Stimulated activated CD4-positive, alpha-beta T cell treated with anti-CD3 and anti-CD28 coated beads, Interleukin-1b, Interleukin-23, amount 100 ng/mL, for 24 hours (primary cell): ENCODE measurements around the gene SORCS2.

Experiments
- DNase-seq, 4 experiments: peaks; one replicate each; pipeline ENCODE4 v3.0.0-alpha.2; 2020; ENCODE audit warnings: low read depth in 4 of 4, low spot score in 1 of 4

SORCS2 gene

GRCh38 chr4:7241597-7242125 is 49.3 kb downstream of the SORCS2 start:
- no peak for DNase-seq

- DNase-seq = no peak
Measured at GRCh38 chr4:7242766-7243165, 50.4 kb downstream of the SORCS2 start.

GRCh38 chr4:7243609-7244330 is 51.4 kb downstream of the SORCS2 start:
- no peak for DNase-seq

GRCh38 chr4:7244331-7244665 is 52.0 kb downstream of the SORCS2 start:
- no peak for DNase-seq

- no peak for DNase-seq
Measured at GRCh38 chr4:7244751-7245320, 52.5 kb downstream of the SORCS2 start.

GRCh38 chr4:7247521-7247920 is 55.2 kb downstream of the SORCS2 start:
- no peak for DNase-seq

- DNase-seq = no peak
Measured at GRCh38 chr4:7247946-7248345, 55.6 kb downstream of the SORCS2 start.

- no peak for DNase-seq
Measured at GRCh38 chr4:7248857-7249256, 56.5 kb downstream of the SORCS2 start.

GRCh38 chr4:7251321-7251720 is 59.0 kb downstream of the SORCS2 start:
- DNase-seq = no peak

- no peak for DNase-seq
Measured at GRCh38 chr4:7252051-7252450, 59.7 kb downstream of the SORCS2 start.

- DNase-seq = no peak
Measured at GRCh38 chr4:7252510-7253340, 60.4 kb downstream of the SORCS2 start.

- no peak for DNase-seq
Measured at GRCh38 chr4:7253341-7253700, 61.0 kb downstream of the SORCS2 start.

- no peak for DNase-seq
Measured at GRCh38 chr4:7253837-7254236, 61.5 kb downstream of the SORCS2 start.

GRCh38 chr4:7254736-7255487 is 62.6 kb downstream of the SORCS2 start:
- DNase-seq = no peak

GRCh38 chr4:7255488-7255881 is 63.1 kb downstream of the SORCS2 start:
- DNase-seq = no peak

- DNase-seq = no peak
Measured at GRCh38 chr4:7255996-7256395, 63.7 kb downstream of the SORCS2 start.

GRCh38 chr4:7256984-7257810 is 64.9 kb downstream of the SORCS2 start:
- DNase-seq = no peak

- no peak for DNase-seq
Measured at GRCh38 chr4:7259039-7259438, 66.7 kb downstream of the SORCS2 start.

- DNase-seq = no peak
Measured at GRCh38 chr4:7260569-7260968, 68.2 kb downstream of the SORCS2 start.

- DNase-seq = no peak
Measured at GRCh38 chr4:7261087-7261486, 68.7 kb downstream of the SORCS2 start.

- no peak for DNase-seq
Measured at GRCh38 chr4:7261536-7261935, 69.2 kb downstream of the SORCS2 start.
